Measurements from ENCODE around the gene SPNS1. TPM values are rescaled to one million over a fixed set of nuclear protein-coding genes. Genes with fewer than 3 reads are reported as not detected.
"Not testable (repeated sequence)": the region's sequence is repeated elsewhere in the genome, so short reads cannot be mapped to it uniquely, and the experiment has no call there.

The SPNS1 gene, protein sequence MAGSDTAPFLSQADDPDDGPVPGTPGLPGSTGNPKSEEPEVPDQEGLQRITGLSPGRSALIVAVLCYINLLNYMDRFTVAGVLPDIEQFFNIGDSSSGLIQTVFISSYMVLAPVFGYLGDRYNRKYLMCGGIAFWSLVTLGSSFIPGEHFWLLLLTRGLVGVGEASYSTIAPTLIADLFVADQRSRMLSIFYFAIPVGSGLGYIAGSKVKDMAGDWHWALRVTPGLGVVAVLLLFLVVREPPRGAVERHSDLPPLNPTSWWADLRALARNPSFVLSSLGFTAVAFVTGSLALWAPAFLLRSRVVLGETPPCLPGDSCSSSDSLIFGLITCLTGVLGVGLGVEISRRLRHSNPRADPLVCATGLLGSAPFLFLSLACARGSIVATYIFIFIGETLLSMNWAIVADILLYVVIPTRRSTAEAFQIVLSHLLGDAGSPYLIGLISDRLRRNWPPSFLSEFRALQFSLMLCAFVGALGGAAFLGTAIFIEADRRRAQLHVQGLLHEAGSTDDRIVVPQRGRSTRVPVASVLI
- 48.1 and 64.2 TPM in 2 replicates for total RNA-seq (2014; rRNA removed; shearing (Covaris generic))
- polyA plus RNA-seq (2015; cell fraction: cytosol; rRNA removed) = 140 and 146 TPM in 2 replicates
- polyA plus RNA-seq (2015; cell fraction: nucleus; rRNA removed) = 81.3 and 115 TPM in 2 replicates

DNA sequence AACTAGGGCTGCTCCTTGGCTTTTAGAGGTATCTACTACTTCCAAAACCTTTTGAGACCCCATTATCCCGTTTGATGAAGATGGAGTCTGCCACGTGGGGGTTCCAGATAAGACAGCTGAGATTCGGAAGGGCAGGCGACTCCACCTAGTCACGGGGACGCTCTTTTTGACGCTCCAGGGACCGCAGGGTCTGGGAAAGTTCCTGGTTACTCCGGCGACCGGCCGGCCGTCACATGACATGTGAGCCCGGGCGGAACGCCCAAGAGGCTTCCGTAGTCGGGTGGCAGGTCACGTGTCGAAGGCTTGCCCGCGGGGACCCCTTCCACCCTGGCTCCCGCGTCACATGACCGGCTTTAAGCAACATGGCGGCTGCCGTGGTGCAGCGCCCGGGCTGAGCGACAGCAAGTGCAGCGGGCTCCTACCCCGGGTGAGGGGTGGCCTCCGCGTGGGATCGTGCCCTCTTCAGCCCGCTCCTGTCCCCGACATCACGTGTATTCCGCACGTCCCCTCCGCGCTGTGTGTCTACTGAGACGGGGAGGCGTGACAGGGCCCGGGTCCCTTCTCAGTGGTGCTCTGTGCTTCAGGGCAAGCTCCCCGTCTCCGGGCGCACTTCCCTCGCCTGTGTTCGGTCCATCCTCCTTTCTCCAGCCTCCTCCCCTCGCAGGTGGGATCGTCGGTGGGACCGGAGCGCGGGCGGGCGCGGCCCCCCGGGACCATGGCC, at the start of gene SPNS1:
Gene SPNS1 (plus strand): TSS at position 342 of the 721 bp plus-strand sequence. CDS start 374 bp downstream, at position 716.
- in situ Hi-C loops (cut with HindIII; ENCODE audit: low pct_unique_long_range_greater_than_20kb, low sequenced_read_pairs) = no loop called here

DNA sequence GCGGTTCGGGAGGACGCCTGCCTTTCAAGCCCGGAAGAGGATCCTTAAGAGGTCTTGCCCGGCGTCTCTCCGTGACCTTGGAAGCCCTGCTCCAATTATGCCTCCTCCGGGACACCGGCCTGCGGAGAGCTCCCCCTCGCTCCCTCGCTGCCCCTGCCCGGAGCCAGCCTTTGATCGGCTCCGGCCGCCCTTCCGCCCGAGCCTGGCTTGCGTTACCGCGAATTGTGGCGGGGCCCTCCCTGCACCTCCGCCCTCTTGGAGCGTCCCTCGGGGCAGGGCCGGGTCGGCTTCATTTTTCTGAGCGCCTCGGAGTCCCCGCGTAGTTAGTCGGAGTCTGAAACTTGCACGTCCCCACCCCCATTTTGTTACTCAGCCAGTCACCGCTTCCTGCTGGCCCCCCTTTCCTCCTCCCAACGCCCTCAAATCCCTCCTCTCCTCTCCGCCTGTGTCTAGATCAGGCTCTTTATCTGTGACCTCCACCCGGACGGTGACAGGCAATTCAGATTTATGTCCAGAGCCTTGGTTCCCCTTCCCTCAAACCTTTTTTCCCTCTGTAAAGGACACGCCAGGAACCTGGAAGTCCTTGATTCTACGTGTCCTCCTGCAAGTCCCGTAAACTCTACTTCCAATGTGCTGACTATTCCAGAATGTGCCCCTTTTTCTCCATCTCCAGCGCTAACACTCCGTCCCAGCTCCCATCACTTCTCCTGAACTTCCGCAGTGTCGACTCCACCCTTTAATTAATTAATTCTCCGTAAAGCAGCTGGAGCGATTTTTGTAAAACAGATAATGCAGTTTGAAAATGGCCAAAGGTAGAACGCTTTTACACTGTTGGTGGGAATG, 49.0 kb upstream of the SPNS1 start:
- in situ Hi-C loops (cut with HindIII; ENCODE audit: low pct_unique_long_range_greater_than_20kb, low sequenced_read_pairs) = no loop called here
- peak; percentile 65 for DNase-seq (ENCODE audit: low read depth, low spot score)

More for the DNA sequence above, at the start of gene SPNS1:
- peak; percentile 93 for DNase-seq (ENCODE audit: low read depth, low spot score)

DNA sequence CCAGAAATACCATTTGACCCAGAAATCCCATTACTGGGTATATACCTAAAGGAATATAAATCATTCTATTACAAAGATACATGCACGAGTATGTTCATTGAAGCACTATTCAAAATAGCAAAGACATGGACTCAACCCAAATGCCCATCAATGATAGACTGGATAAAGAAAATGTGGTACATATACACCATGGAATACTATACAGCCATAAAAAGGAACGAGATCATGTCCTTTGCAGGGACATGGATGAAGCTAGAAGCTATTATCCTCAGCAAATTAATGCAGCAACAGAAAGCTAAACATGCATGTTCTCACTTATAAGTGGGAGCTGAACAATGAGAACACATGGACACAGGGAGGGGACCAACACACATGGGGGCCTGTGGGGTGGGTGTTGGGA, 48.3 kb upstream of the SPNS1 start:
- DNase-seq (ENCODE audit: low read depth, low spot score); in situ Hi-C loops (cut with HindIII; ENCODE audit: low pct_unique_long_range_greater_than_20kb, low sequenced_read_pairs): not testable (repeated sequence)

DNA sequence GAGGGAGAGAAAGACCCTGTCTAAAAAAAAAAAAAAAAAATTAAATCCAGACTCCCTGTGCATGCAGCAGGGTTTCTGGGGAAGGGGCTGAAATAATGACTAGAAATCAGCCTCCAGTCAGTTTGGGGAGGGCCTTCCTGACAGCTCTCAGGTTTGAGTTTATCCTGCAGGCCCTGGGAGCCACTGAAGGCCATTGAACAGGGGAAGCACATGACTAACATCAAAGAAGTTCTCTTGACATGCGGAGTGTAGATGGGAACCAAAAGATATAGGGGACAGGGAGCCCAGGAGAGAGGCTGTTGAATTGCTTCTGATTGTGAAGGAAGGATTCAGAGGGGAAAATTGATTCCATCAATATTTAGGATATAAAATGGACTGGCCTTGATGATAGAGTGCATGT, 46.8 kb upstream of the SPNS1 start:
- in situ Hi-C loops (cut with HindIII; ENCODE audit: low pct_unique_long_range_greater_than_20kb, low sequenced_read_pairs) = no loop called here
- no peak for DNase-seq (ENCODE audit: low read depth, low spot score)

DNA sequence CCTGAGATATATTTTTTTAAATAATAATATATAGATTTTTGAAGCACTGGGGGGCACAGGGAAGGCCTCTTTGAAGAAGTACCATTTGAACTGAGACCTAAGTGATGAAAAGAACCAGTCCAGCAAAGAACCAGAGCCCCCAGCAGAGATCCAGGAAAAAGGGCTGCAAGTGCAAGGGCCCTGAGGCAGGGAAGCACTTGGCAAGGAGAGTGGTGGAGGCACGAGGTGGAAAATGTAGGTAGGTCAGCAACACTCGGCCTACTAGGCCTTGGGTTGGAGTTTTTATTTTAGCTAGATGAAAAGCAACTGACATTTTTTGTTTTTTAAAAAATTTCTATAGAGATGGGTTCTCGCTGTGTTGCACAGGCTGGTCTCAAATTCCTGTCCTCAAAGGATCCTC, 44.4 kb upstream of the SPNS1 start:
- in situ Hi-C loops (cut with HindIII; ENCODE audit: low pct_unique_long_range_greater_than_20kb, low sequenced_read_pairs) = no loop called here

DNA sequence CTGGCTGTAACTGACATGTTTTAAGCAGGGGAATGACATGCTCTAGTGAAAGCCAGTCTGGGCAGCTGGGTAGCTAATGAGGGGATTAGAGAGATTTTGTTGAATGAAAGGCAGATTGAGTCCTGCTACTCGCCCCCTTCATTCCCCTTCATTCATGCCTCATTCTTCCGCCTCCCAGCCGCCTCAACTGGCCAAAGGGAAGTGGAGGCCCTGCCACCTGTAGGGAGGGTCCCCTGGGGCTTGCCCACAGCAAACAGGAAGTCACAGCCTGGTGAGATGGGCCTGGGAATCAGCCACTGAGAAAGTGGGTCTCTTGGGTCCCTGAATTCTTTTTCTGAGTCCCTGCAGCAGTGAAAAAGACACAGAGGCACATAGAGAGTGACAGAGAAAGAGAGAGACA, 43.9 kb upstream of the SPNS1 start:
- DNase-seq (ENCODE audit: low read depth, low spot score) = no peak
- in situ Hi-C loops (cut with HindIII; ENCODE audit: low pct_unique_long_range_greater_than_20kb, low sequenced_read_pairs) = no loop called here

More for the DNA sequence above, 44.4 kb upstream of the SPNS1 start:
- DNase-seq (ENCODE audit: low read depth, low spot score) = no peak

DNA sequence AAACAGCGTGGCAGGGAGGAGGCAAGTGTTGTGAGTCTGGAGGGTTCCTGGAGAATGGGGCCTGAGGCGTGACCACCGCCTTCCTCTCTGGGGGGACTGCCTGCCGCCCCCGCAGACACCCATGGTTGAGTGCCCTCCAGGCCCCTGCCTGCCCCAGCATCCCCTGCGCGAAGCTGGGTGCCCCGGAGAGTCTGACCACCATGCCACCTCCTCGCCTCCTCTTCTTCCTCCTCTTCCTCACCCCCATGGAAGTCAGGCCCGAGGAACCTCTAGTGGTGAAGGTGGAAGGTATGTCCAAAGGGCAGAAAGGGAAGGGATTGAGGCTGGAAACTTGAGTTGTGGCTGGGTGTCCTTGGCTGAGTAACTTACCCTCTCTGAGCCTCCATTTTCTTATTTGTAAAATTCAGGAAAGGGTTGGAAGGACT, 42.8 kb upstream of the SPNS1 start, which contains the start of gene CD19:
Gene CD19 (plus strand): TSS at position 171 of the 425 bp plus-strand sequence. CDS start 30 bp downstream, at position 201.
- DNase-seq (ENCODE audit: low read depth, low spot score) = no peak
- in situ Hi-C loops (cut with HindIII; ENCODE audit: low pct_unique_long_range_greater_than_20kb, low sequenced_read_pairs) = no loop called here

DNA sequence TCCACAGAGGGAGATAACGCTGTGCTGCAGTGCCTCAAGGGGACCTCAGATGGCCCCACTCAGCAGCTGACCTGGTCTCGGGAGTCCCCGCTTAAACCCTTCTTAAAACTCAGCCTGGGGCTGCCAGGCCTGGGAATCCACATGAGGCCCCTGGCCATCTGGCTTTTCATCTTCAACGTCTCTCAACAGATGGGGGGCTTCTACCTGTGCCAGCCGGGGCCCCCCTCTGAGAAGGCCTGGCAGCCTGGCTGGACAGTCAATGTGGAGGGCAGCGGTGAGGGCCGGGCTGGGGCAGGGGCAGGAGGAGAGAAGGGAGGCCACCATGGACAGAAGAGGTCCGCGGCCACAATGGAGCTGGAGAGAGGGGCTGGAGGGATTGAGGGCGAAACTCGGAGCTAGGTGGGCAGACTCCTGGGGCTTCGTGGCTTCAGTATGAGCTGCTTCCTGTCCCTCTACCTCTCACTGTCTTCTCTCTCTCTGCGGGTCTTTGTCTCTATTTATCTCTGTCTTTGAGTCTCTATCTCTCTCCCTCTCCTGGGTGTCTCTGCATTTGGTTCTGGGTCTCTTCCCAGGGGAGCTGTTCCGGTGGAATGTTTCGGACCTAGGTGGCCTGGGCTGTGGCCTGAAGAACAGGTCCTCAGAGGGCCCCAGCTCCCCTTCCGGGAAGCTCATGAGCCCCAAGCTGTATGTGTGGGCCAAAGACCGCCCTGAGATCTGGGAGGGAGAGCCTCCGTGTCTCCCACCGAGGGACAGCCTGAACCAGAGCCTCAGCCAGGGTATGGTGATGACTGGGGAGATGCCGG, 42.0 kb upstream of the SPNS1 start:
- in situ Hi-C loops (cut with HindIII; ENCODE audit: low pct_unique_long_range_greater_than_20kb, low sequenced_read_pairs) = no loop called here
- no peak for DNase-seq (ENCODE audit: low read depth, low spot score)

DNA sequence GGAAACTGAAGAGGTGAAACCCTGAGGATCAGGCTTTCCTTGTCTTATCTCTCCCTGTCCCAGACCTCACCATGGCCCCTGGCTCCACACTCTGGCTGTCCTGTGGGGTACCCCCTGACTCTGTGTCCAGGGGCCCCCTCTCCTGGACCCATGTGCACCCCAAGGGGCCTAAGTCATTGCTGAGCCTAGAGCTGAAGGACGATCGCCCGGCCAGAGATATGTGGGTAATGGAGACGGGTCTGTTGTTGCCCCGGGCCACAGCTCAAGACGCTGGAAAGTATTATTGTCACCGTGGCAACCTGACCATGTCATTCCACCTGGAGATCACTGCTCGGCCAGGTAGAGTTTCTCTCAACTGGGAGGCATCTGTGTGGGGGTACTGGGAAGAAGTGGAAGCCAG, 41.4 kb upstream of the SPNS1 start:
- in situ Hi-C loops (cut with HindIII; ENCODE audit: low pct_unique_long_range_greater_than_20kb, low sequenced_read_pairs) = no loop called here
- DNase-seq (ENCODE audit: low read depth, low spot score) = no peak

DNA sequence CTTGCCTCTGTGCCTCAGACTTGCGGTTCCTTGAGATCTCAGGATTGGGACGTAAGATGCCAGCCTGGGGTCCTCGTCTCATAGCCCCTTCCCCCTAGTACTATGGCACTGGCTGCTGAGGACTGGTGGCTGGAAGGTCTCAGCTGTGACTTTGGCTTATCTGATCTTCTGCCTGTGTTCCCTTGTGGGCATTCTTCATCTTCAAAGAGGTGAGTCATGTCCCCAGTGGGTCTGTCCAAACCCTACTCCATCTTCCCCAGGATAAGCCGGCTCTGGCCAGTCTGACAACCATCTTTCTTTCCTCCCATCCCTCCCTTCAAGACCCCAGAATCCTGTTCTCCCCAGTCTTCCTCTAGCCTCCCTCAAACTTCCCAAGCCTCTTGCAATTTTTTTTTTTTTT, 39.2 kb upstream of the SPNS1 start:
- DNase-seq (ENCODE audit: low read depth, low spot score) = no peak
- in situ Hi-C loops (cut with HindIII; ENCODE audit: low pct_unique_long_range_greater_than_20kb, low sequenced_read_pairs) = no loop called here

DNA sequence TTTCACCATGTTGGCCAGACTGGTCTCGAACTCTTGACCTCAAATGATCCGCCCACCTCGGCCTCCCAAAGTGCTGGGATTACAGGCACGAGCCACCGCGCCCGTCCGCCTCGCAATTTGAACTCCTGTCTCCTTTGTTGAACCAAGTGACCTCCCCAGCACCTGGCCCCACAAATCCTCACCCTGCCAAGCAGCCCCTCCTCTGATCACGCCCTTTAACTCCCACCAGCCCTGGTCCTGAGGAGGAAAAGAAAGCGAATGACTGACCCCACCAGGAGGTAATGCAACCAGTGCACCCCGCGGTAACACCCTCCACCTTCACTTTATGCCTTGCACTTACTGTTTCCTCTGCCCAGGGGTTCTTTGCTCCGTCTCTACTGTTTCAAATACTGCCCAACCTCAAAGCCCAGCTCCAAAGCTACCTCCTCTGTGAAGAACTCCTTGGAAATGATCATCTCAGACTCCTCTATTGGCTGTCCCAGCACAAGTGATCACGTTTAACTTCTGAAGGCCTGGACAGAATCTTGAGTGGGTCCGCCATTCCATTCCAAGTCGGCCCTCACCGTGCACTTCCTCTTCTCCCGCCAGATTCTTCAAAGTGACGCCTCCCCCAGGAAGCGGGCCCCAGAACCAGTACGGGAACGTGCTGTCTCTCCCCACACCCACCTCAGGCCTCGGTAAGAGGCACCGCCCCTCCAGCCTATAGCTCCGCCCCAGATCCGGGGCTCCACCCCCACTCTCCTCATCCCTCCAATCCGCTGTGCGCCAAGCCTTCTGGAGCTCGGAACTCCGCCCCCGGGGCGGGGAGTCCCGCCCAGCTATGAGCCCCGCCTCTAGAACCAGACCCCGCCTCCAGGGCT, 38.4 kb upstream of the SPNS1 start:
- DNase-seq (ENCODE audit: low read depth, low spot score) = peak; percentile 60
- in situ Hi-C loops (cut with HindIII; ENCODE audit: low pct_unique_long_range_greater_than_20kb, low sequenced_read_pairs) = no loop called here

DNA sequence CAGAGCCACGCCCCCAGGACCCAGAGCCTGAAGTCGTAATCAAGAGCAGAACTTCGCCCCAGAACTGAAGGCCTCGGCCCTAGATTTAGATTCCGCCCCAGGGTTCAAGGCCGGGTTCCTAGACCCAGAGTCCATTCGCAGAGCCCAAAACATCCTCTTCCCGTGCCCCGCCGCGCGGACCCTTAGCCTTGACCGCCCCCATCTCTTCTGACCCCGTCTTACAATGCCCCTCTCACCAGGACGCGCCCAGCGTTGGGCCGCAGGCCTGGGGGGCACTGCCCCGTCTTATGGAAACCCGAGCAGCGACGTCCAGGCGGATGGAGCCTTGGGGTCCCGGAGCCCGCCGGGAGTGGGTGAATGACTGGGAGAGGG, 37.8 kb upstream of the SPNS1 start:
- in situ Hi-C loops (cut with HindIII; ENCODE audit: low pct_unique_long_range_greater_than_20kb, low sequenced_read_pairs) = no loop called here
- DNase-seq (ENCODE audit: low read depth, low spot score) = no peak

DNA sequence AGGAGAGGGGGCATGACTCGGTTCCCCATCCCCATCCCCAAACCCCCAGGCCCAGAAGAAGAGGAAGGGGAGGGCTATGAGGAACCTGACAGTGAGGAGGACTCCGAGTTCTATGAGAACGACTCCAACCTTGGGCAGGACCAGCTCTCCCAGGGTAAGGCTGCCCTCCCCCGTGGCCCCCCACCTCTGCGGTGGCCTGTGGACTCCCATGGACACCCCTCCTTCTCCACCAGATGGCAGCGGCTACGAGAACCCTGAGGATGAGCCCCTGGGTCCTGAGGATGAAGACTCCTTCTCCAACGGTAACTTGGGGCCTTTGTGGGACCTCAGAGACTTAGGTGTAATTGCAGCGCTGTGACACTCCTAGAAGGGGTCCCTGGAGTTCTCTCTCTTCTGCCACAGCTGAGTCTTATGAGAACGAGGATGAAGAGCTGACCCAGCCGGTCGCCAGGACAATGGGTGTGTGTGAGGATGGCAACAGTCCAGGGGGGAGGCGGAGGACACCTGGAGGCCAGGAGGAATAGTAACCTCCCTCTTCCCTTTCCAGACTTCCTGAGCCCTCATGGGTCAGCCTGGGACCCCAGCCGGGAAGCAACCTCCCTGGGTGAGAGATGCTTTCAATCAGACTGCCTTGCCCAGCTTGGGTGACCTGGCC, 37.2 kb upstream of the SPNS1 start:
- DNase-seq (ENCODE audit: low read depth, low spot score) = no peak
- in situ Hi-C loops (cut with HindIII; ENCODE audit: low pct_unique_long_range_greater_than_20kb, low sequenced_read_pairs) = no loop called here

DNA sequence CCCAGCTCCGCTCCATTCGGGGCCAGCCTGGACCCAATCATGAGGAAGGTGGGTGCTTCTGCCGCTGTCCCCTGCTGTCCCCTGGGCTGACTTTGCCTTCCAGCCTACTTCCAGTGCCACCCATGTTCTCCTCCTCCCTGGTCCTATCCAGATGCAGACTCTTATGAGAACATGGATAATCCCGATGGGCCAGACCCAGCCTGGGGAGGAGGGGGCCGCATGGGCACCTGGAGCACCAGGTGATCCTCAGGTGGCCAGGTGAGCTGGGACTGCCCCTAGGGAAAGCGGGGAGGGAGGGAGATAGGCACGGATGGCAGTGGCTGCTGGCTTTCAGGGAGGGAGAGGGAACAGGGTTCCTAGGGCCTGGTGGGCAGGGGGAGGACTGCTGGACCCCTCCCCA, 35.9 kb upstream of the SPNS1 start:
- DNase-seq (ENCODE audit: low read depth, low spot score) = no peak
- in situ Hi-C loops (cut with HindIII; ENCODE audit: low pct_unique_long_range_greater_than_20kb, low sequenced_read_pairs) = no loop called here

DNA sequence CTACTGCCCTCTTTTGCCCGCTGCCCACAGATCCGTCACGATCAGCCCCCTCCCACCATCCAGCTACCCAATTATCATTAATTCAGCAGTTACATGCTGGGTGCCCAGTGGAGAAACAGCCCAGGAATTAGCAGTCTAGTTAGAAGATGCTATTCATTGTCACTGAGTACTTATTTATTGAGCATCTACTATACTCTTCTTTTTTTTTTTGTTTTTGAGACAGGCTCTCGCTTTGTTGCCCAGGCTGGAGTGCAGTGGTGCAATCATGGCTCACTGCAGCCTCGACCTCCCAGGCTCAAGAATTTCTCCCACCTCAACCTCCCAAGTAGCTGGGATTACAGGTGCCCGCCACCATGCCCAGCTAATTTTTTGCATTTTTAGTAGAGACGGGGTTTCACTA, 34.8 kb upstream of the SPNS1 start:
- in situ Hi-C loops (cut with HindIII; ENCODE audit: low pct_unique_long_range_greater_than_20kb, low sequenced_read_pairs); DNase-seq (ENCODE audit: low read depth, low spot score): not testable (repeated sequence)

All from SK-MEL-5 (cell line).